ENCODE measurements around the gene ISY1.

ISY1 gene

DNA sequence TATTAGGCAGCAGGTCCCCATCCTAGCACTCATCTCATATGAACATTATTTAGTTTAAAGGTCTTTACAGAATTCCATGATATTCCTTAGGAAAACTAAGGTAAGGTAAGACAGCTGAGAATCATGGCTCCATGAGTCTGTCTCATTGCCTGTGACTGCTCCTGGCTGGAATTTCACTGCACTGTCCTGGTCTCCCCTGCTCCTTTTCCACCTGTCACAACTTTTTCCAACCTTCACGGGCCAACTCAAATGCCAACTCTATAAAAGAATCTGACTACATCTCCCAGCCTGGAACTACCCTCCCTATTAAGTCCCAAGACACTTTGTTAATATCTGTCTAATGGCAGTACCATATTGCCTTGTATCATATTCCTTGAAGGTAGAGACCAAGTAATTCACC is 15.2 kb upstream of the ISY1 start:
- peaks cover 100% of the 10 kb centered on the region for H3K79me2 ChIP-seq (ENCODE audit: control insufficient read depth, low read length)
- H3K9me2 ChIP-seq (replicated peaks; ENCODE audit: control insufficient read depth, low read length), result no peaks in the 10 kb centered on the region
- peaks cover 88% of the 10 kb centered on the region for H3K36me3 ChIP-seq (ENCODE audit: control insufficient read depth, low read length)
- H3K4me2 ChIP-seq (ENCODE audit: low read length), result no peak overlapping the region
- no peaks in the 10 kb centered on the region for H3K9me3 ChIP-seq (ENCODE audit: control insufficient read depth, insufficient read depth, low read length)
- H3K4me1 ChIP-seq (ENCODE audit: control insufficient read depth, low read length), result peaks cover 35% of the 10 kb centered on the region
- H3K27ac ChIP-seq (ENCODE audit: low read depth, low read length), result no peak overlapping the region
- TF ChIP-seq EZH2phosphoT487 (IDR thresholded peaks at IDR 0.05; ENCODE audit: borderline replicate concordance, low read length), result no peak
- TF ChIP-seq, protein P1, sequence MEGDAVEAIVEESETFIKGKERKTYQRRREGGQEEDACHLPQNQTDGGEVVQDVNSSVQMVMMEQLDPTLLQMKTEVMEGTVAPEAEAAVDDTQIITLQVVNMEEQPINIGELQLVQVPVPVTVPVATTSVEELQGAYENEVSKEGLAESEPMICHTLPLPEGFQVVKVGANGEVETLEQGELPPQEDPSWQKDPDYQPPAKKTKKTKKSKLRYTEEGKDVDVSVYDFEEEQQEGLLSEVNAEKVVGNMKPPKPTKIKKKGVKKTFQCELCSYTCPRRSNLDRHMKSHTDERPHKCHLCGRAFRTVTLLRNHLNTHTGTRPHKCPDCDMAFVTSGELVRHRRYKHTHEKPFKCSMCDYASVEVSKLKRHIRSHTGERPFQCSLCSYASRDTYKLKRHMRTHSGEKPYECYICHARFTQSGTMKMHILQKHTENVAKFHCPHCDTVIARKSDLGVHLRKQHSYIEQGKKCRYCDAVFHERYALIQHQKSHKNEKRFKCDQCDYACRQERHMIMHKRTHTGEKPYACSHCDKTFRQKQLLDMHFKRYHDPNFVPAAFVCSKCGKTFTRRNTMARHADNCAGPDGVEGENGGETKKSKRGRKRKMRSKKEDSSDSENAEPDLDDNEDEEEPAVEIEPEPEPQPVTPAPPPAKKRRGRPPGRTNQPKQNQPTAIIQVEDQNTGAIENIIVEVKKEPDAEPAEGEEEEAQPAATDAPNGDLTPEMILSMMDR (IDR thresholded peaks at IDR 0.05; ENCODE audit: low read depth, low read length, poor library complexity, severe bottlenecking), result no peak
- peaks cover 45% of the 10 kb centered on the region for H4K20me1 ChIP-seq (ENCODE audit: control insufficient read depth, insufficient read depth, low read depth, low read length)
- H3K4me3 ChIP-seq (ENCODE audit: low read length), result no peak overlapping the region
- H3F3A ChIP-seq (ENCODE audit: control insufficient read depth, insufficient read depth), result peaks cover 26% of the 10 kb centered on the region
- no peaks in the 10 kb centered on the region for H3K27me3 ChIP-seq (ENCODE audit: control insufficient read depth, low read length)

DNA sequence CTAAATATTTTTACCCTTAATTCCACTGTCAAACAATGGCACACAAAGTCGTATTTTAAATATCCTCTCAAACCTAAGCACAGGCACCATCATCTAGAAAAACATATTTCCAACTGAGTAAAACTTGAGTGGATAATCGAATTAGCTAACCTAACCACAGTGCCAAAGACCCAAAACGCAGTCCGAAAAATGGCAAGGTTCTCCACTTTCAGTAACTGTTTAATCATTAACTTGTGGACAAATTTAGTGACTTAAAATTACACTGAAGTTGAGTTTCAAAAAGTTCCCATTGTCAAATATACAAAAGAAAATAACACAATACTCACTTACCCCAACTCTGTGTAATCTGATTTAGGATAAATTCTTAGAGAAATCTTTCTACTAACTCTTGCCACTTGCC is 12.9 kb upstream of the ISY1 start:
- H3K27ac ChIP-seq (ENCODE audit: low read depth, low read length), result no peak overlapping the region
- peaks cover 39% of the 10 kb centered on the region for H4K20me1 ChIP-seq (ENCODE audit: control insufficient read depth, insufficient read depth, low read depth, low read length)
- peaks cover 85% of the 10 kb centered on the region for H3K36me3 ChIP-seq (ENCODE audit: control insufficient read depth, low read length)
- no peak overlapping the region for H3K4me2 ChIP-seq (ENCODE audit: low read length)
- H3K9me3 ChIP-seq (ENCODE audit: control insufficient read depth, insufficient read depth, low read length), result no peaks in the 10 kb centered on the region
- no peak overlapping the region for H3K4me3 ChIP-seq (ENCODE audit: low read length)
- TF ChIP-seq, protein P1 (IDR thresholded peaks at IDR 0.05; ENCODE audit: low read depth, low read length, poor library complexity, severe bottlenecking), result no peak
- no peak for TF ChIP-seq EZH2phosphoT487 (IDR thresholded peaks at IDR 0.05; ENCODE audit: borderline replicate concordance, low read length)
- H3F3A ChIP-seq (ENCODE audit: control insufficient read depth, insufficient read depth), result peaks cover 44% of the 10 kb centered on the region
- H3K27me3 ChIP-seq (ENCODE audit: control insufficient read depth, low read length), result no peaks in the 10 kb centered on the region
- no peaks in the 10 kb centered on the region for H3K9me2 ChIP-seq (replicated peaks; ENCODE audit: control insufficient read depth, low read length)
- peaks cover 17% of the 10 kb centered on the region for H3K4me1 ChIP-seq (ENCODE audit: control insufficient read depth, low read length)
- peaks cover 96% of the 10 kb centered on the region for H3K79me2 ChIP-seq (ENCODE audit: control insufficient read depth, low read length)

- Histone ChIP-seq H3K27ac (ENCODE audit: low read depth, low read length) (no peak overlapping the region), H3K4me2 (ENCODE audit: low read length) (no peak overlapping the region), H3K27me3 (ENCODE audit: control insufficient read depth, low read length) (no peaks in the 10 kb centered on the region), H3K79me2 (ENCODE audit: control insufficient read depth, low read length) (peaks cover 91% of the 10 kb centered on the region), H3K9me3 (ENCODE audit: control insufficient read depth, insufficient read depth, low read length) (no peaks in the 10 kb centered on the region), H3K36me3 (ENCODE audit: control insufficient read depth, low read length) (peaks cover 82% of the 10 kb centered on the region), H3K4me1 (ENCODE audit: control insufficient read depth, low read length) (peaks cover 13% of the 10 kb centered on the region), H3K9me2 (replicated peaks; ENCODE audit: control insufficient read depth, low read length) (no peaks in the 10 kb centered on the region), H4K20me1 (ENCODE audit: control insufficient read depth, insufficient read depth, low read depth, low read length) (peaks cover 34% of the 10 kb centered on the region), H3K4me3 (ENCODE audit: low read length) (no peak overlapping the region), H3F3A (ENCODE audit: control insufficient read depth, insufficient read depth) (peaks cover 45% of the 10 kb centered on the region)
- TF ChIP-seq EZH2phosphoT487 (IDR thresholded peaks at IDR 0.05; ENCODE audit: borderline replicate concordance, low read length), result no peak
- TF ChIP-seq, protein P1 (IDR thresholded peaks at IDR 0.05; ENCODE audit: low read depth, low read length, poor library complexity, severe bottlenecking), result no peak
Measured at GRCh38 chr3:129173206-129173605, 12.3 kb upstream of the ISY1 start.

Data from DOHH2 (cell line).